GM10266 (cell line): ENCODE data around the gene MAFB.
"Not testable (repeated sequence)": the region's sequence is repeated elsewhere in the genome, so short reads cannot be mapped to it uniquely, and the experiment has no call there.

ENCODE experiments used
- DNase-seq: peaks from one replicate; pipeline ENCODE4 v3.0.0; 2012; ENCODE audit errors: extremely low spot score
- TF ChIP-seq, protein P1 (sequence below): IDR thresholded peaks from 2 replicates; pipeline ENCODE4 v1.5.1; 2012; ENCODE audit warnings: mild to moderate bottlenecking, low read depth; ENCODE audit not compliant: control insufficient read depth, insufficient read depth; ENCODE audit errors: missing control alignments

MAFB gene

DNA sequence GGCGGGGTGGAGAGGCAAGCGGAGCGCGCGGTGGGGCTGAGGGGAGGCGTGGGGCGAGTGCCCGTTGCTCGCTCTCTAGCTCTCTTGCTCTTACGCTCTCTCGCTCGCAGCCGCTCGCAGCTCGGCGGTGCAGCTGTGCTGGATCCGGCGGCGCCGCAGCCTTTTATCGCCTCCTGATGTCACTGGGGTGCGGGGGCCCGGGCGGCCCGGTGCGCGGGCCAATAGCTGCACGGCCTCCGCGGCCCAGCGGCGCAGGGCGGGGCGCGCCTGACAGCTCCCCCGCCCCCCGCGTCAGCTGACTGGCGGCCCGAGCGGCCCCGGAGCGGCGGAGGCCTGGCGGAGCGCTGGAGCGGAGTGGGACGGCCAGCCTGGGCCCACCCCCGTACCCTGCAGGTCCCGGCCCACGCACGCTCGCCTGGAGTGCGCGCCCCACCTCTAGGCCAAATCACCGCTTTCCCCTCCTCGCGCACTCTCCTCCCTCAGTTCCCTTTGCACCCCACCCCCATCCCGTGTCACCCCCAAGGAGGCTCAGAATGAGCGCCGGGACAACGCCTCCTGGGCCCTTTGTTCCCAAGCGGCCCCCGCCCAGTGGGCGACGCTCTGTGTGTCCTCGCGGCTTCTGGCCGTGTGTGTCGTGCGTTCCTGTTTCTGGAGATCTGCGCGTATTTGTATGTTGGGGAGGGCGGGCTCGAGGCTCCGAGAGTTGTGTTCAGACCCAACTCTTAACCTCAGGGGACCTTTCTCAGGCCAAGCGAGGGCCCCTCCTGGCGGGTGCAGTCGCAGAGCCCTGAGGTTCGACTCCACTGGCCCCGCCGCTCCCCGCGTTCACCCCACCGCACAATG is at the start of gene MAFB:
MAFB (minus strand) TSS at position 137 of the 843 bp plus-strand sequence. CDS start 386 bp downstream, outside the sequence.
- TF ChIP-seq, protein P1, sequence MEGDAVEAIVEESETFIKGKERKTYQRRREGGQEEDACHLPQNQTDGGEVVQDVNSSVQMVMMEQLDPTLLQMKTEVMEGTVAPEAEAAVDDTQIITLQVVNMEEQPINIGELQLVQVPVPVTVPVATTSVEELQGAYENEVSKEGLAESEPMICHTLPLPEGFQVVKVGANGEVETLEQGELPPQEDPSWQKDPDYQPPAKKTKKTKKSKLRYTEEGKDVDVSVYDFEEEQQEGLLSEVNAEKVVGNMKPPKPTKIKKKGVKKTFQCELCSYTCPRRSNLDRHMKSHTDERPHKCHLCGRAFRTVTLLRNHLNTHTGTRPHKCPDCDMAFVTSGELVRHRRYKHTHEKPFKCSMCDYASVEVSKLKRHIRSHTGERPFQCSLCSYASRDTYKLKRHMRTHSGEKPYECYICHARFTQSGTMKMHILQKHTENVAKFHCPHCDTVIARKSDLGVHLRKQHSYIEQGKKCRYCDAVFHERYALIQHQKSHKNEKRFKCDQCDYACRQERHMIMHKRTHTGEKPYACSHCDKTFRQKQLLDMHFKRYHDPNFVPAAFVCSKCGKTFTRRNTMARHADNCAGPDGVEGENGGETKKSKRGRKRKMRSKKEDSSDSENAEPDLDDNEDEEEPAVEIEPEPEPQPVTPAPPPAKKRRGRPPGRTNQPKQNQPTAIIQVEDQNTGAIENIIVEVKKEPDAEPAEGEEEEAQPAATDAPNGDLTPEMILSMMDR = no peak
- DNase-seq = peak; percentile 86

DNA sequence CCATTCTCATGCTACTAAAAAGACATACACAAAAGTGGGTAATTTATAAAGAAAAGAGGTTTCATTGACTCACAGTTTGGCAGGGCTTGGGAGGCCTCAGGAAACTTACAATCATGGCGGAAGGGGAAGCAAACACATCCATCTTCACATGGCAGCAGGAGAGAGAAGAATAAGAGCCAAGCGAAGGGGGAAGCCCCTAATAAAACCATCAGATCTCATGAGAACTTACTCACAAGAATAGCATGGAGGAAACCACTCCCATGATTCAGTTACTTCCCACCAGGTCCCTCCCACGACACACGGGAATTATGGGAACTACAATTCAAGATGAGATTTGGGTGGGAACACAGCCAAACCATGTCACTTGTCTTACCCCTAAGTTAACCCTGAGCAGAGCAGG is 47.4 kb upstream of the MAFB start:
- not testable (repeated sequence) for DNase-seq

GRCh38 chr20:40728996-40729395 is 40.0 kb upstream of the MAFB start:
- no peak for DNase-seq
- TF ChIP-seq, protein P1 = no peak

DNA sequence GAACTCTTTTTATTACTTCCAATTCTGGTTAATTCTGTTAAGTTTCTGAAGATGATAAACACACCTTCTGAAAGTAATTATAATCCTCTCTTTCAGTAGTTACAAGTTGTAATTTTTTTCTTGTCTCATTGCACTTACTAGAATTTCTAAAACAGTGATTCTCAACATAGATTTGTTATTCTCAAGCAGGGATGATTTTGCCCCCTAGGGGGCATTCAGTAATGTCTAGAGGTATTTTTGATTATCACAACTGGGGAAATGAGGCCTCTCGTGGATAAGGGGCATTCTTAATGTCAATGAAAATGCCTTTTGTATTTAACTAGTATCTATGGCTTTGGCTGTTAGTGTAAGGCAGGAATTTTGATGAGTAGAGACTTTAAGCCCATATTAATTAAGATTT is 39.4 kb upstream of the MAFB start:
- TF ChIP-seq, protein P1 = no peak
- no peak for DNase-seq

- DNase-seq = no peak
- TF ChIP-seq, protein P1 = no peak
These were observed 38.9 kb upstream of the MAFB start for GRCh38 chr20:40727960-40728359.

GRCh38 chr20:40726776-40727175 is 37.7 kb upstream of the MAFB start:
- TF ChIP-seq, protein P1 = no peak
- DNase-seq = no peak

- no peak for DNase-seq
- TF ChIP-seq, protein P1 = no peak
These were observed 35.5 kb upstream of the MAFB start for GRCh38 chr20:40724566-40724965.
